ENCODE measurements around the gene KIAA1328.
"Not testable (repeated sequence)": the region's sequence is repeated elsewhere in the genome, so short reads cannot be mapped to it uniquely, and the experiment has no call there.

Gene KIAA1328

GRCh38 chr18:36812678-36813077 is 16.2 kb upstream of the KIAA1328 start:
- in situ Hi-C loops (cut with HindIII; ENCODE audit: low pct_unique_long_range_greater_than_20kb, low sequenced_read_pairs), result no loop called here
- no peak for TF ChIP-seq JUND (IDR thresholded peaks at IDR 0.05; ENCODE audit: low read depth)
- no peak for DNase-seq (ENCODE audit: low read depth in 1 of 2, low spot score in 1 of 2)

GRCh38 chr18:36813101-36813775 is 15.7 kb upstream of the KIAA1328 start:
- no peak for TF ChIP-seq JUND (IDR thresholded peaks at IDR 0.05; ENCODE audit: low read depth)
- no peak for DNase-seq (ENCODE audit: low read depth in 1 of 2, low spot score in 1 of 2)
- in situ Hi-C loops (cut with HindIII; ENCODE audit: low pct_unique_long_range_greater_than_20kb, low sequenced_read_pairs), result no loop called here

DNA sequence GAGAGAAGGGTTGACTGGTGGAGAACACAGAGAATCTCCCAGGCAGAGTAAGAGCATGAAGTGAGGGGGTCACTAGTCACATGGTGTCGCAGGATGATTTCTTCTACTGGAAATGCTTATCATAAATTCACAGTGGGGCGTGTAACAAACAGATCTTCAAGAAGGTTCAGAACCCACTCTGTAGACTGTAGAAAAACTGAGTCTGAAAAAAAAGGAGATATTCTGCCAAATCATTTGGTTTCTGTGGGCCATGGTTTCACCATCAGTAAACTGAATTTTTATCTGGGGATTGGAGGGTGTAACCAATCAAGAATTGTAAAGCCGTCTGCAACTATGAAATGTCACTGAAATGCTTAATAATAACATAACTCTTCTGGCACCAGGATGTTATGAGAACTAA is 15.1 kb upstream of the KIAA1328 start:
- no peak for TF ChIP-seq JUND (IDR thresholded peaks at IDR 0.05; ENCODE audit: low read depth)
- in situ Hi-C loops (cut with HindIII; ENCODE audit: low pct_unique_long_range_greater_than_20kb, low sequenced_read_pairs), result no loop called here
- no peak for DNase-seq (ENCODE audit: low read depth in 1 of 2, low spot score in 1 of 2)

DNA sequence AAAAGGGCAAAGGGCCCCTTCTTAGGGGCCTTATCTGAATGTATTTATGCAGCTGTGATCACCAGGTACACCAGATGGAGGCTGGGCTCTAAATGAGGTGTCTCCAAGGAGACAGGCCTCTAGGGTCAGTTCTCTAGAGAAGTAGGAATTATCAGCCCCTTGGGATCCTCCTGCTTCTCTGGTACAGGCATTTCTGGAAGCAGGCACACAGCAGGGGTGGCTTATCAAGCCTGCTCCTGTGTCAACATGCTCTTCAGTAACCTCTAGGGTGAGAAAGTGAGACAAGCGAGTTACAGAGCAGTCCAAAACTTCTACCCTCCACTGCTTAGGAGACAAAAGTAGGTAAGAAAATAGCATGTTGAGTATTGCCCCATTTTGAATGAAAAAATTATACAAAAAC is 13.9 kb upstream of the KIAA1328 start:
- DNase-seq (ENCODE audit: low read depth in 1 of 2, low spot score in 1 of 2), result no peak
- in situ Hi-C loops (cut with HindIII; ENCODE audit: low pct_unique_long_range_greater_than_20kb, low sequenced_read_pairs), result no loop called here
- no peak for TF ChIP-seq JUND (IDR thresholded peaks at IDR 0.05; ENCODE audit: low read depth)

DNA sequence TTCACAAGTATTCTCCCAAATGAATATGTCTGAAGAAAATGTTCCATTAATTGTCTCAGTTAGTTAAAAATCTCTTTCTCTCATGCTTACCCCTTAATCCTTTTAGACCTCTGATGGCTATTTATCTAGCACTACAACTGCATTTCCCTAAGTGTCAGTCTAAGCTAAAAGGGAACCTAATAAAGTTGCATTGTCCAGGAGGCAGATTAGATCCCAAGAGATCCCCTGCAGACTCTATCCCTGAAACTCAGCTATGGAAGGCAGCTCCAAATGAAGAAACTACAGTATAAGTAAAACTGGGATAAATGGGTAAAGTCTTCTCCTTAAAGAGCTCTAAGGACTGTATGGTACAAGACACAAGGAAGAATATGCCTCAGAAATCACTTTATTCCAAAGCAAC is 12.8 kb upstream of the KIAA1328 start:
- DNase-seq (ENCODE audit: low read depth in 1 of 2, low spot score in 1 of 2); in situ Hi-C loops (cut with HindIII; ENCODE audit: low pct_unique_long_range_greater_than_20kb, low sequenced_read_pairs): not testable (repeated sequence)

DNA sequence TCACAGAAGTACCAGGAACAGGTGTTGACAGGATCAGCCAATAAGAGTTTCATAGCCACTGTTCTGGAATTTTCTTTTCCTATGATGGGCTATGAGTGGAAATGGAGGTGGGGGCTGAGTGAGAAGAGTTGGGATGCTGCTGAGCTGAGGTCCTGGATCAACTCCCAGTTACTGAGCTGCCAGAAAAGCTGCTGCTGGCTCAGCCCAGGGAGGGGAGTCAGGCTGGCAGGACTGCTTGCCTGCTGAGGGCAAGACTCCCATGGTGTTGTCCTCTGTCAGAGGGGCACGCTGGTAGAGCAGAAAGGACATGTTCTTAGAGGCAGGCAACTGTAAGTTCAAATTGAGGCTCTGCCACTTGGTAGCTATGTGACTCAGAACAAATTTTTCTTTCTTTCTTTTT is 11.9 kb upstream of the KIAA1328 start:
- no peak for TF ChIP-seq JUND (IDR thresholded peaks at IDR 0.05; ENCODE audit: low read depth)
- in situ Hi-C loops (cut with HindIII; ENCODE audit: low pct_unique_long_range_greater_than_20kb, low sequenced_read_pairs), result no loop called here
- DNase-seq (ENCODE audit: low read depth in 1 of 2, low spot score in 1 of 2), result no peak

DNA sequence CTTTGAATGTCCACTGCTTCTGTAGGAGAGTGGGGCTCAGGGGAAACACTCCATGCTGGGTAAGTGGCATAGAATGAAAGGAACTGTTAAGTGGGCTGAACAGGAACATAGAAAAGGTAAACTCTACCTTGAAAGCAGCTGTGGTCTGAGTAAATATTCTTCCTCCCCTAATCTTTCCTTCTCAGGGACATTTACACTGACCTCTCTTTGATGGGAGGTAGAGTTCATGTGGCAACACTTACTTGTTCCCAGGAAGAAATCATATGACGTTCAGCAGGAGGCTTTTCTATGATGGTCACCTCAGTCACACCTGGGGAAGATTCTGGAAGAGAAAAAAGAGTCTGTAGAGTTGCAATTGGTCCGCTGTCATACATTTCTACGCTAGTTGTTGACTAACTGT is 10.3 kb upstream of the KIAA1328 start:
- no peak for TF ChIP-seq JUND (IDR thresholded peaks at IDR 0.05; ENCODE audit: low read depth)
- in situ Hi-C loops (cut with HindIII; ENCODE audit: low pct_unique_long_range_greater_than_20kb, low sequenced_read_pairs), result no loop called here
- no peak for DNase-seq (ENCODE audit: low read depth in 1 of 2, low spot score in 1 of 2)

DNA sequence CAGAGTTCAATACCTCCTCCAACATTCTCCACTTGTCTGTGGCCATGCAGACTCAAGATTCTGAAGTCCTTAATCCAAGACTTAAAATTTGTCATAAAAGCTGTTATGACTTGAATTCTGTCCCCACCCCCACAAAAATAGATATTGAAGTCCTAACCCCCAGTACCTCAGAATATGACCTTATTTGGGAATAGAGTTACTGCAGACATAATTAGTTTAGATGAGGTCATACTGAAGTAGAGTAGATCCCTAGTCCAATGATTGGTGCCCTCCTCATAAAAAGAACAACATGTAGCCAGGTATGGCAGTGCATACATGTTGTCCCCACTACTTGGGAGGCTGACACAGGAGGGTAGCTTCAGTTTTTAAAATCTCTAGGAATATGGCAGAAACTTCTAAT is 9.3 kb upstream of the KIAA1328 start:
- no peak for DNase-seq (ENCODE audit: low read depth in 1 of 2, low spot score in 1 of 2)
- no peak for TF ChIP-seq JUND (IDR thresholded peaks at IDR 0.05; ENCODE audit: low read depth)
- in situ Hi-C loops (cut with HindIII; ENCODE audit: low pct_unique_long_range_greater_than_20kb, low sequenced_read_pairs), result no loop called here

GRCh38 chr18:36821681-36822080 is 7.2 kb upstream of the KIAA1328 start:
- in situ Hi-C loops (cut with HindIII; ENCODE audit: low pct_unique_long_range_greater_than_20kb, low sequenced_read_pairs), result no loop called here

GRCh38 chr18:36825526-36825925 is 3.4 kb upstream of the KIAA1328 start:
- DNase-seq (ENCODE audit: low read depth in 1 of 2, low spot score in 1 of 2), result no peak
- no peak for TF ChIP-seq JUND (IDR thresholded peaks at IDR 0.05; ENCODE audit: low read depth)
- in situ Hi-C loops (cut with HindIII; ENCODE audit: low pct_unique_long_range_greater_than_20kb, low sequenced_read_pairs), result no loop called here

More at GRCh38 chr18:36821681-36822080, 7.2 kb upstream of the KIAA1328 start:
- DNase-seq (ENCODE audit: low read depth in 1 of 2, low spot score in 1 of 2), result no peak
- TF ChIP-seq JUND (IDR thresholded peaks at IDR 0.05; ENCODE audit: low read depth), result no peak

GRCh38 chr18:36826556-36826955 is 2.4 kb upstream of the KIAA1328 start:
- in situ Hi-C loops (cut with HindIII; ENCODE audit: low pct_unique_long_range_greater_than_20kb, low sequenced_read_pairs), result no loop called here
- DNase-seq (ENCODE audit: low read depth in 1 of 2, low spot score in 1 of 2), result no peak
- TF ChIP-seq JUND (IDR thresholded peaks at IDR 0.05; ENCODE audit: low read depth), result no peak

DNA sequence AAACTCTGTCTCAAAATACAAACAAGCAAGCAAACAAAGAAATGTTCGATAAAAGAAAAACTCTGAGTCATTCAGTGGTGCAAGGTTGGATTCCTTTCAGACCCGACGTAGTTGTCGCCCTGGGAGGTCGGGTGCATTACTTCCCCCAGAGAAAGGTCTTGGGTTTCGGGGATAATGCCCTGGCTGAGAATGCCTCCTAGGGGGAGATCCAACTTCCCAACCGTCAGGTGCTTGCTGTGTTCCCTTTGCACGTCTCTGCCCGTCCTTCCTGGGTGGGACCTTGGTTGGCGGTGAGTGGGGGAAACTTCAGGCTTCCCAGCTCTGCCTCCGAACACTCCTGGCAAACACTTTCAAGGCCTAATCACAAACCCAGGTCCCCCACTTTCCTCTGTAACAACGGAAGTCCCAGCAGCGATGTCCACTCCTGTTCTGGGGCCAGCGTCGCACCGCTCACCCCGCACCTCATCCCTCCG is 734 bp upstream of the KIAA1328 start:
- no peak for TF ChIP-seq JUND (IDR thresholded peaks at IDR 0.05; ENCODE audit: low read depth)
- in situ Hi-C loops (cut with HindIII; ENCODE audit: low pct_unique_long_range_greater_than_20kb, low sequenced_read_pairs), result no loop called here

DNA sequence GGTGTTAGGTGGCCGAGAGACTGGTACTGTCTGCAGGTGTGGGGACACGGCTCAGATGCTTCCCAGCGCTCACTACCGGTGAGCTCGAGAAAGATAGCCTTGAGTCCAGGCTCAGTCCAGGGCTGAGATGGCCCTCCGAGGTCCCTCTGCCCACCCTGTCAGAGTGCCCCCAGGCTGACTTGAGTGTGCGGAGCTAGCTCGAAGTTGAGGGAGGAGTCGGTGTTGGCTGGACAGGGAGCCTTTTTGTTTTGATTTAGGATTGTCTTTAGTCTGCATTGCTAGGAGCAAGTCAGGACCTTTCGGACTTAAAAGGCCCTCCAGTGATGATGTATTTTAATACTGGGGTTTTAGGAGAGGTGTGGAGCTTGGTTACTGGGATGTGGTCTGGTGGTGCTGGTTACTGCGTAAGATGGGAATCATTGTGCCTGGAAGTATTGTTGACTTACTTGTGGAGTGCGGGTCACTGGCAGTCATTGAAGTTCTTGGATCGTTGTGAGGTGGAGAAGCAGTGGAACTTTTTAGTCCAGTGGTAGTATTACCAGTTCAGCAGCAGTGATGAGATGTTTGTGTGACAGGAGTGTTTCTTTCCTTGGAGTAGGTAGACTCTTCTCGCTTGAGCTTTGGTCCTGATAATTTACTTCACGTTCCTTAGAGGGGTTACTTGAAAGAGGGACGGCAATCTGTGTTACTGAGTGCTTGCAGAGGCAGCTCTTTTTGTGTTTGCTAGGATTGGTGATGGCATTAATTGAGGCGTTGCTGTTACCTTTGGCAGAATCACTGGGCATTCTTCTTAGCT is 633 bp downstream of the KIAA1328 start:
- in situ Hi-C loops (cut with HindIII; ENCODE audit: low pct_unique_long_range_greater_than_20kb, low sequenced_read_pairs), result no loop called here

More for the DNA sequence above, 734 bp upstream of the KIAA1328 start:
- DNase-seq (ENCODE audit: low read depth in 1 of 2, low spot score in 1 of 2), result no peak

More for the DNA sequence above, 633 bp downstream of the KIAA1328 start:
- no peak for TF ChIP-seq JUND (IDR thresholded peaks at IDR 0.05; ENCODE audit: low read depth)
- peak; percentile 13 to 51 for DNase-seq (ENCODE audit: low read depth in 1 of 2, low spot score in 1 of 2)
